H1 (cell line): ENCODE results near the gene CHEK2. TPM values are rescaled to one million over a fixed set of nuclear protein-coding genes. Genes with fewer than 3 reads are reported as not detected.
A peak's percentile ranks its signal among the peaks of the same experiment; 100 is the strongest.

Experiments used
- ATF3 ChIP-seq: IDR thresholded peaks from 2 replicates; pipeline ENCODE4 v1.6.1; 2011; ENCODE audit warnings: low read depth, mild to moderate bottlenecking, low read length; ENCODE audit not compliant: insufficient read depth
- CBX5 ChIP-seq: fragments of 300-800, 300-1000 bp; sonication (generic); IDR thresholded peaks from 2 replicates; pipeline ENCODE4 v1.7.1; 2016; ENCODE audit warnings: antibody characterized with exemption, low read length, low read depth
- CEBPB ChIP-seq: IDR thresholded peaks from 2 replicates; pipeline ENCODE4 v1.6.1; 2012; ENCODE audit warnings: low read depth, low read length
- CHD2 ChIP-seq: IDR thresholded peaks from 2 replicates; pipeline ENCODE4 v1.6.1; 2012; ENCODE audit warnings: low read length, improper control_type of control experiment
- CREB1 ChIP-seq: IDR thresholded peaks from 2 replicates; pipeline ENCODE4 v1.6.1; 2012; ENCODE audit warnings: inconsistent platforms
- KDM4A ChIP-seq: IDR thresholded peaks from one replicate; pipeline ENCODE4 v1.7.1; 2012; ENCODE audit warnings: low read depth, mild to moderate bottlenecking, moderate library complexity, low read length, inconsistent platforms; ENCODE audit not compliant: severe bottlenecking
- POU5F1 ChIP-seq: IDR thresholded peaks from 2 replicates; pipeline ENCODE4 v1.6.1; 2011; ENCODE audit warnings: low read depth, mild to moderate bottlenecking, low read length, moderate library complexity
- RNF2 ChIP-seq: fragments of 200-900, 300-1000 bp; sonication (generic); IDR thresholded peaks from 2 replicates; pipeline ENCODE4 v1.7.1; 2016; ENCODE audit warnings: borderline replicate concordance, low read depth, mild to moderate bottlenecking, antibody characterized with exemption, low read length; ENCODE audit not compliant: poor library complexity, severe bottlenecking; ENCODE audit errors: missing control alignments
- TBP ChIP-seq: IDR thresholded peaks from 2 replicates; pipeline ENCODE4 v1.6.1; 2011; ENCODE audit warnings: low read depth, low read length, improper control_type of control experiment
- YY1 ChIP-seq: IDR thresholded peaks from 2 replicates; pipeline ENCODE4 v1.6.1; 2011; ENCODE audit warnings: low read depth, mild to moderate bottlenecking, low read length
- polyA plus RNA-seq, 7 experiments: library from polyadenylated mRNA; depleted of rRNA in 3 of 7; stranded (reverse) in 5 of 7; unstranded in 2 of 7; fragments of >200 nt in 5 of 7; fragments of 200-250 nt in 2 of 7; gene quantifications; 1 replicate in 5 of 7; 2 replicates in 1 of 7; 4 replicates in 1 of 7; pipeline versions ENCODE4 v1.2.1 to v1.2.3, GENCODE V29; 2011 to 2013; ENCODE audit warnings: missing spikeins in 2 of 7, mixed read lengths in 2 of 7
- total RNA-seq: library from RNA; stranded (reverse); fragmentation: NEBNext Ultra II Directional; extraction: Animal tissue kit (Norgen Biotek cat#: 25700); gene quantifications from 2 replicates; pipeline ENCODE4 v1.2.1, GENCODE V29; 2021
- TF ChIP-seq, protein P1 (sequence below): IDR thresholded peaks from 2 replicates; pipeline ENCODE4 v1.6.1; 2012; ENCODE audit warnings: inconsistent platforms

The CHEK2 gene
- total and polyA plus RNA-seq, 2 of the 8 experiments (the other 6 are each of a cell fraction or from before 2014, with no cell fraction given): 74.9 to 89.5 TPM

- no peak for TF ChIP-seq RNF2
- TF ChIP-seq CHD2: 0 out of 2 replicates have a peak, but pooled peaks have one; percentile 27
- TF ChIP-seq POU5F1: no peak
- TF ChIP-seq ATF3: no peak
- peak; percentile 57; the same call in 1 of the 2 replicates for TF ChIP-seq TBP
- no peak for TF ChIP-seq CEBPB
- TF ChIP-seq, protein P1, sequence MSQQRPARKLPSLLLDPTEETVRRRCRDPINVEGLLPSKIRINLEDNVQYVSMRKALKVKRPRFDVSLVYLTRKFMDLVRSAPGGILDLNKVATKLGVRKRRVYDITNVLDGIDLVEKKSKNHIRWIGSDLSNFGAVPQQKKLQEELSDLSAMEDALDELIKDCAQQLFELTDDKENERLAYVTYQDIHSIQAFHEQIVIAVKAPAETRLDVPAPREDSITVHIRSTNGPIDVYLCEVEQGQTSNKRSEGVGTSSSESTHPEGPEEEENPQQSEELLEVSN: peak; percentile 54; the same call in 1 of the 2 replicates
- peak; percentile 89 for TF ChIP-seq KDM4A
- no peak for TF ChIP-seq CBX5
- TF ChIP-seq CREB1: peak; percentile 83
- TF ChIP-seq YY1: no peak
- TF ChIP-seq, all 59 proteins: peak for 19
These were observed 31.2 kb upstream of the CHEK2 start, which contains the start of gene CCDC117 (continued) for GRCh38 chr22:28772633-28773460.
